ENCODE measurements around the gene SEH1L.

DNA sequence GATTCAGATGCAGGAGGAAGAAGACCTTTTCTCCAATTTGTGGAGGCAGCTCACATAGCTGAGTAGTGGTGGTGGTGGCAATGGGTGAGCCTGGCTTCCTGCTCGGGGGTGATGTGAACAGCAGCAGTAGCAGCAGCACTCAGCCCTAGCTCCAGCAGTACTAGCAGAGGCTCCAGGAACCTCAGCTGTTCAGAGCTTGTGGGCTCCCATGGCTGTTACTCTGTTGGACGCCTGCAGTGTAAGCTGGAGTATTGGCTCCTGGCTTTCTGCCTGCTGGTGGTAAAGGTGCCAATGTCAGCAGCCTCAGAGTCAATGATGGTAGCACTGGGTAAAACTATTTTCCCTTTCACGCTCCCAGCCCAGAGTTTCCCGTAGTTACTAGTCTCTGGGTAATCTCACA lies 3.1 kb upstream of the SEH1L start:
- TF ChIP-seq, protein P1, sequence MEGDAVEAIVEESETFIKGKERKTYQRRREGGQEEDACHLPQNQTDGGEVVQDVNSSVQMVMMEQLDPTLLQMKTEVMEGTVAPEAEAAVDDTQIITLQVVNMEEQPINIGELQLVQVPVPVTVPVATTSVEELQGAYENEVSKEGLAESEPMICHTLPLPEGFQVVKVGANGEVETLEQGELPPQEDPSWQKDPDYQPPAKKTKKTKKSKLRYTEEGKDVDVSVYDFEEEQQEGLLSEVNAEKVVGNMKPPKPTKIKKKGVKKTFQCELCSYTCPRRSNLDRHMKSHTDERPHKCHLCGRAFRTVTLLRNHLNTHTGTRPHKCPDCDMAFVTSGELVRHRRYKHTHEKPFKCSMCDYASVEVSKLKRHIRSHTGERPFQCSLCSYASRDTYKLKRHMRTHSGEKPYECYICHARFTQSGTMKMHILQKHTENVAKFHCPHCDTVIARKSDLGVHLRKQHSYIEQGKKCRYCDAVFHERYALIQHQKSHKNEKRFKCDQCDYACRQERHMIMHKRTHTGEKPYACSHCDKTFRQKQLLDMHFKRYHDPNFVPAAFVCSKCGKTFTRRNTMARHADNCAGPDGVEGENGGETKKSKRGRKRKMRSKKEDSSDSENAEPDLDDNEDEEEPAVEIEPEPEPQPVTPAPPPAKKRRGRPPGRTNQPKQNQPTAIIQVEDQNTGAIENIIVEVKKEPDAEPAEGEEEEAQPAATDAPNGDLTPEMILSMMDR (optimal IDR thresholded peaks at IDR 0.05 in 1 of 3, IDR thresholded peaks at IDR 0.05 in 1 of 3, conservative IDR thresholded peaks at IDR 0.05 in 1 of 3; ENCODE audit: extremely low read depth in 1 of 3, insufficient read depth in 2 of 3, low read length in 3 of 3) = no peak
- TF ChIP-seq EZH2 (IDR thresholded peaks at IDR 0.05; ENCODE audit: low read length) = no peak

Data from keratinocyte (primary cell).